K562 (cell line): ENCODE results near the gene MARCHF3. TPM values are rescaled to one million over a fixed set of nuclear protein-coding genes. Genes with fewer than 3 reads are reported as not detected.

Experiments used
- ATAC-seq: fragments of 200-7000 bp; cut with Tn5 transposase; 3 replicates; pipeline ENCODE4 v1.9.1; 2020; ENCODE audit warnings: moderate library complexity
- BruUV-seq: library from RNA; stranded (reverse); fragments of 400-500 nt; replicated peaks from 2 replicates; lab custom pipeline; 2021; lab: Mats Ljungman, UMichigan
- CTCF ChIA-PET: fragments of 300-600 bp; formaldehyde crosslinking; extraction: SDS; loops from one replicate; lab custom pipeline; 2021; ENCODE audit warnings: low intra/inter-chr PET ratio; lab: Yijun Ruan, JAX
- POLR2A ChIA-PET: fragments of 300-600, 350-650 bp; sonication (Branson Sonifier 250); formaldehyde crosslinking; extraction: SDS; loops from one replicate; lab custom pipeline; 2021; ENCODE audit warnings: antibody characterized with exemption, inconsistent platforms; lab: Yijun Ruan, JAX
- DNase-seq, 4 experiments: peaks; one replicate each; pipeline versions ENCODE4 v3.0.0 to v3.0.0-alpha.2; 2011 to 2018; ENCODE audit warnings: low spot score in 3 of 4, mixed read lengths in 3 of 4; ENCODE audit errors: extremely low read depth in 1 of 4
- FAIRE-seq: peaks from 2 replicates; lab custom pipeline; 2011; peaks lifted over from hg19 to GRCh38; lab: Jason Lieb, UNC
- H2AFZ ChIP-seq: 2 replicates; pipeline ENCODE4 v1.6.0; 2011; ENCODE audit warnings: low read depth, low read length, control low read depth, inconsistent platforms
- H3K27ac ChIP-seq: fragments of 200-600 bp; 3 replicates; pipeline ENCODE4 v1.8.0; 2011; ENCODE audit warnings: low read depth, mild to moderate bottlenecking, control low read depth, inconsistent platforms, low read length, moderate library complexity, mixed read lengths; ENCODE audit errors: extremely low read depth
- H3K27me3 ChIP-seq, 2 experiments: fragments of 300-600 bp in 1 of 2; 2 replicates in 1 of 2; 3 replicates in 1 of 2; pipeline versions ENCODE4 v1.6.0 to v1.8.0; 2011; ENCODE audit warnings: inconsistent platforms in 2 of 2, low read length in 2 of 2, mild to moderate bottlenecking in 1 of 2, mixed read lengths in 1 of 2, moderate library complexity in 1 of 2; ENCODE audit not compliant: control insufficient read depth in 2 of 2, insufficient read depth in 2 of 2
- H3K36me3 ChIP-seq: fragments of 300-600 bp; 3 replicates; pipeline ENCODE4 v1.8.0; 2011; ENCODE audit warnings: mild to moderate bottlenecking, low read length, inconsistent platforms; ENCODE audit not compliant: control insufficient read depth, insufficient read depth
- H3K4me1 ChIP-seq, 2 experiments: fragments of 200-600 bp in 1 of 2; replicated peaks in 1 of 2; 2 replicates in 1 of 2; 3 replicates in 1 of 2; pipeline versions ENCODE4 v1.5.1 to v1.8.0; 2011; ENCODE audit warnings: inconsistent platforms in 2 of 2, low read length in 2 of 2, mild to moderate bottlenecking in 1 of 2, mixed read lengths in 1 of 2, moderate library complexity in 1 of 2; ENCODE audit not compliant: control insufficient read depth in 2 of 2, insufficient read depth in 2 of 2
- H3K4me2 ChIP-seq: 2 replicates; pipeline ENCODE4 v1.6.1; 2011; ENCODE audit warnings: low read length, control low read depth, inconsistent platforms, mixed read lengths; ENCODE audit not compliant: insufficient read depth
- H3K4me3 ChIP-seq: fragments of 200-600 bp; sonication (generic), shearing (Covaris generic); 2 replicates; pipeline ENCODE4 v1.5.1; 2016; ENCODE audit warnings: control low read depth, inconsistent platforms
- H3K79me2 ChIP-seq: fragments of 200-600 bp; 3 replicates; pipeline ENCODE4 v1.8.0; 2011; ENCODE audit warnings: low read length, inconsistent platforms; ENCODE audit not compliant: control insufficient read depth, insufficient read depth
- H3K9ac ChIP-seq, 2 experiments: 2 replicates each; pipeline versions ENCODE4 v1.6.0 to v1.6.1; 2011; ENCODE audit warnings: low read depth in 2 of 2, low read length in 2 of 2, control low read depth in 1 of 2, inconsistent platforms in 1 of 2, mild to moderate bottlenecking in 1 of 2, mixed read lengths in 1 of 2; ENCODE audit not compliant: insufficient read depth in 1 of 2
- H3K9me1 ChIP-seq: one replicate; pipeline ENCODE4 v1.6.0; 2011; ENCODE audit warnings: inconsistent platforms, mild to moderate bottlenecking, low read length, moderate library complexity; ENCODE audit not compliant: control insufficient read depth, insufficient read depth
- H3K9me3 ChIP-seq: replicated peaks from 2 replicates; pipeline ENCODE4 v1.5.1; 2011; ENCODE audit warnings: low read depth, low read length, inconsistent platforms; ENCODE audit not compliant: control insufficient read depth, insufficient read depth
- H4K20me1 ChIP-seq: replicated peaks from 2 replicates; pipeline ENCODE4 v1.6.1; 2011; ENCODE audit warnings: low read length, inconsistent platforms, mixed read lengths; ENCODE audit not compliant: control insufficient read depth, insufficient read depth
- ELK3 ChIP-seq: fragments of 450-650 bp; formaldehyde crosslinking; IDR thresholded peaks from 2 replicates; pipeline ENCODE4 v1.4.0; 2020; ENCODE audit warnings: mild to moderate bottlenecking
- GTF2F1 ChIP-seq: IDR thresholded peaks from 2 replicates; pipeline ENCODE4 v1.6.1; 2011; ENCODE audit warnings: low read depth, low read length, improper control_type of control experiment
- HDAC3 ChIP-seq: fragments of 450-650 bp; IDR thresholded peaks from 2 replicates; pipeline ENCODE4 v1.6.1; 2018; ENCODE audit warnings: borderline replicate concordance, mild to moderate bottlenecking, moderate library complexity; ENCODE audit not compliant: partially characterized antibody
- KAT8 ChIP-seq: fragments of 450-650 bp; IDR thresholded peaks from 2 replicates; pipeline ENCODE4 v1.6.1; 2016; ENCODE audit warnings: low read depth, mild to moderate bottlenecking
- OTX1 ChIP-seq: fragments of 450-650 bp; formaldehyde crosslinking; IDR thresholded peaks from 2 replicates; pipeline ENCODE4 v1.4.0; 2022; ENCODE audit warnings: mild to moderate bottlenecking
- PHTF2 ChIP-seq: fragments of 250-450 bp; sonication (Bioruptor Pico); IDR thresholded peaks from 2 replicates; pipeline ENCODE4 v1.5.0; 2021; ENCODE audit warnings: mild to moderate bottlenecking
- PKNOX1 ChIP-seq: fragments of 450-650 bp; IDR thresholded peaks from 2 replicates; pipeline ENCODE4 v1.6.1; 2016
- PRDM10 ChIP-seq: fragments of 450-650 bp; IDR thresholded peaks from 2 replicates; pipeline ENCODE4 v1.6.1; 2018; ENCODE audit not compliant: partially characterized antibody
- RAD21 ChIP-seq, 2 experiments: fragments of 250-450 bp in 1 of 2; fragments of 450-650 bp in 1 of 2; sonication (Bioruptor Pico) in 1 of 2; formaldehyde crosslinking in 1 of 2; IDR thresholded peaks in 1 of 2; conservative IDR thresholded peaks in 1 of 2; 2 replicates each; pipeline versions ENCODE4 v1.4.0 to v1.8.0; 2020 to 2022; ENCODE audit warnings: mild to moderate bottlenecking in 2 of 2, moderate library complexity in 1 of 2
- SRF ChIP-seq, 2 experiments: fragments of 250-450, 450-650 bp in 1 of 2; sonication (Bioruptor Pico) in 1 of 2; sonication (generic) in 1 of 2; formaldehyde crosslinking; IDR thresholded peaks; 2 replicates each; pipeline versions ENCODE4 v1.5.0 to v1.5.1; 2020 to 2022; ENCODE audit warnings: mild to moderate bottlenecking in 1 of 2, missing genetic modification reagents in 1 of 2
- YY1 ChIP-seq, 3 experiments: IDR thresholded peaks; 2 replicates each; pipeline ENCODE4 v1.6.1; 2011; ENCODE audit warnings: low read length in 2 of 3, mild to moderate bottlenecking in 2 of 3, moderate library complexity in 2 of 3, borderline replicate concordance in 1 of 3, control low read depth in 1 of 3, low read depth in 1 of 3; ENCODE audit not compliant: insufficient read depth in 3 of 3, insufficient replicate concordance in 2 of 3, control insufficient read depth in 1 of 3, insufficient read length in 1 of 3; ENCODE audit errors: extremely low read depth in 1 of 3
- ZFPM2 ChIP-seq: fragments of 250-450 bp; sonication (Bioruptor Pico); IDR thresholded peaks from 2 replicates; pipeline ENCODE4 v1.5.1; 2022; ENCODE audit warnings: mild to moderate bottlenecking
- ZNF282 ChIP-seq: sonication (generic); formaldehyde crosslinking; IDR thresholded peaks from 2 replicates; pipeline ENCODE4 v1.8.1; 2023; ENCODE audit warnings: missing genetic modification reagents
- WGBS: fragments of 100-300 bp; shearing (Covaris generic); methylation state at CpG from one replicate; pipeline ENCODE4 v1.1.6; 2016; ENCODE audit warnings: low coverage, mixed read lengths; ENCODE audit not compliant: insufficient coverage; ENCODE audit errors: missing lambda C conversion rate; 5-methylcytosine and 5-hydroxymethylcytosine counted together
- in situ Hi-C: fragments of 300-500 bp; cut with MboI; formaldehyde crosslinking; loops from 4 replicates; pipeline ENCODE4 v1.15.0; 2018; ENCODE audit warnings: inconsistent platforms, mixed read lengths
- intact Hi-C: fragments of 100-400 bp; cut with micrococcal nuclease; formaldehyde crosslinking; loops from 2 replicates; pipeline ENCODE4 v1.14.2; 2022
- polyA plus RNA-seq, 8 experiments: library from polyadenylated mRNA; depleted of rRNA in 4 of 8; stranded (reverse) in 5 of 8; unstranded in 3 of 8; fragments of >200 nt; fragmentation: Nextera tagmentation in 2 of 8; fragmentation: Illumina TruSeq in 1 of 8; extraction: Ambion mirVana in 2 of 8; extraction: Trizol in 1 of 8; gene quantifications; 2 replicates each; pipeline versions ENCODE4 v1.2.1 to v1.2.3, GENCODE V29; 2011 to 2014; ENCODE audit warnings: inconsistent platforms in 1 of 8, missing spikeins in 1 of 8
- total RNA-seq, 7 experiments: library from RNA; depleted of rRNA in 6 of 7; stranded (reverse); fragments of >200 nt in 6 of 7; fragmentation: Illumina TruSeq in 2 of 7; extraction: Trizol in 2 of 7; gene quantifications; 2 replicates each; pipeline versions ENCODE4 v1.2.1 to v1.2.3, GENCODE V29; 2011 to 2021; ENCODE audit warnings: low replicate concordance in 1 of 7

The MARCHF3 gene
- total and polyA plus RNA-seq, 9 of the 15 experiments (the other 6 are each of a cell fraction or from before 2014, with no cell fraction given): 5.6 to 37.4 (median 16.5) TPM

- no peak for TF ChIP-seq ELK3
These were observed 166.2 kb downstream of the MARCHF3 start (continued) for GRCh38 chr5:126864042-126864688.

- H3K36me3 ChIP-seq: no peaks in the 10 kb centered on the region
- no peaks in the 10 kb centered on the region for H3K27me3 ChIP-seq
- no TSS peak for BruUV-seq
- H3K27ac ChIP-seq: no peak overlapping the region
- no peaks in the 10 kb centered on the region for H3K9me1 ChIP-seq
- ChIA-PET POLR2A (interaction anchor here (0.6 to 1.5 kb wide), 4 partner anchors 9 to 746 kb away, joined by 3 to 6 read pairs (median 4); no protein-coding TSS in a partner anchor), CTCF (no interaction called here)
- H3K4me2 ChIP-seq: peak overlapping the region; percentile 68
- peaks cover 6 to 12% of the 10 kb centered on the region in 2 experiments; a peak in 2 of 5 replicates for H3K4me1 ChIP-seq
- H3K9me3 ChIP-seq: no peaks in the 10 kb centered on the region
- ATAC-seq (peak; percentile 50), DNase-seq (peak in 2 of 4 experiments; percentile 26 to 32), FAIRE-seq (no peak)
- H2AFZ ChIP-seq: peak overlapping the region; percentile 90
- no peaks in the 10 kb centered on the region for H4K20me1 ChIP-seq
- H3K4me3 ChIP-seq: no peak overlapping the region
- no peaks in the 10 kb centered on the region for H3K79me2 ChIP-seq
- in situ Hi-C loops: no loop called here
- H3K9ac ChIP-seq: 0 out of 4 replicates have a peak overlapping the region, but pooled peaks of 1 of the 2 experiments have one; percentile 51
- intact Hi-C loops: loop anchor here (5.0 kb wide), 1 partner anchor 169 kb away; the partner anchor contains the start of gene MARCHF3
- 61% methylated on average over 4 of the region's 4 CpGs for WGBS
- TF ChIP-seq PKNOX1 (peak; percentile 52), PRDM10 (peak; percentile 18), ZFPM2 (CRISPR knock-in tag) (no peak), GTF2F1 (no peak), KAT8 (0 out of 2 replicates have a peak, but pooled peaks have one; percentile 27), SRF (CRISPR knock-in tag; IDR thresholded peaks at IDR 0.05) (no peak), PHTF2 (CRISPR knock-in tag) (no peak), ZNF282 (CRISPR knock-in tag) (no peak), RAD21 (CRISPR knock-in tag; conservative IDR thresholded peaks at IDR 0.05 in 1 of 2, IDR thresholded peaks at IDR 0.05 in 1 of 2) (peak in 1 of 2 experiments; percentile 17; a peak in 1 of 4 replicates), OTX1 (CRISPR knock-in tag) (no peak), HDAC3 (no peak), YY1 (IDR thresholded peaks at IDR 0.05; ENCODE audit: borderline replicate concordance in 1 of 3, control insufficient read depth in 1 of 3, extremely low read depth in 1 of 3, insufficient read depth in 3 of 3, insufficient read length in 1 of 3, insufficient replicate concordance in 2 of 3, low read depth in 1 of 3, low read length in 2 of 3) (peak in 1 of 3 experiments; percentile 46)
These were observed 167.0 kb downstream of the MARCHF3 start for GRCh38 chr5:126863402-126863801.
